Loucy (cell line): Measurements from ENCODE around the gene ZCCHC2.

ENCODE experiments used
- EZH2phosphoT487 ChIP-seq: fragments of 200-600 bp; IDR thresholded peaks from 2 replicates; pipeline ENCODE4 v1.6.1; 2018; ENCODE audit warnings: antibody characterized with exemption, mild to moderate bottlenecking, moderate library complexity, borderline replicate concordance
- TF ChIP-seq, protein P1 (sequence below): fragments of 200-600 bp; sonication (generic); conservative IDR thresholded peaks from 2 replicates; pipeline ENCODE4 v1.5.1; 2014; ENCODE audit warnings: mild to moderate bottlenecking, antibody characterized with exemption, low read length

DNA sequence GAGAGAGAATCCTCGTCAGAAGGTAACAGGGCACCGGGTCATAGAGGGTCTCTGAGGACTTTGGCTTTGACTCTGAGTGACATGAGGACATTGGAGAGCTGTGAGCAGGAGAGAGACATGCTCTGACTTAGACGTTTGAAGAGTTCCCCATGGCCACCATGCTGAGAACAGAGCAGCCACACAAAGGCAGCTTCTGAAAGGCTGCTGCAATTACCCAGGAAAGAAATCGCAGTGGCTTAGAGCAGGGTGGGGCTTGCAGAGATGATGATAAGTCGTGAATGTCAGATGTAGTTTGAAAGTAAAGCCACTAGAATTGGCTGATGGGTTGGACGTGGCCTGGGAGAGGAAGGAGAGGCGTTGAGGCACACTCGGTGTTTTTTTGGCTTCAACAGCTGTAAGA is 79.0 kb downstream of the ZCCHC2 start:
- TF ChIP-seq, protein P1, sequence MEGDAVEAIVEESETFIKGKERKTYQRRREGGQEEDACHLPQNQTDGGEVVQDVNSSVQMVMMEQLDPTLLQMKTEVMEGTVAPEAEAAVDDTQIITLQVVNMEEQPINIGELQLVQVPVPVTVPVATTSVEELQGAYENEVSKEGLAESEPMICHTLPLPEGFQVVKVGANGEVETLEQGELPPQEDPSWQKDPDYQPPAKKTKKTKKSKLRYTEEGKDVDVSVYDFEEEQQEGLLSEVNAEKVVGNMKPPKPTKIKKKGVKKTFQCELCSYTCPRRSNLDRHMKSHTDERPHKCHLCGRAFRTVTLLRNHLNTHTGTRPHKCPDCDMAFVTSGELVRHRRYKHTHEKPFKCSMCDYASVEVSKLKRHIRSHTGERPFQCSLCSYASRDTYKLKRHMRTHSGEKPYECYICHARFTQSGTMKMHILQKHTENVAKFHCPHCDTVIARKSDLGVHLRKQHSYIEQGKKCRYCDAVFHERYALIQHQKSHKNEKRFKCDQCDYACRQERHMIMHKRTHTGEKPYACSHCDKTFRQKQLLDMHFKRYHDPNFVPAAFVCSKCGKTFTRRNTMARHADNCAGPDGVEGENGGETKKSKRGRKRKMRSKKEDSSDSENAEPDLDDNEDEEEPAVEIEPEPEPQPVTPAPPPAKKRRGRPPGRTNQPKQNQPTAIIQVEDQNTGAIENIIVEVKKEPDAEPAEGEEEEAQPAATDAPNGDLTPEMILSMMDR = no peak
- TF ChIP-seq EZH2phosphoT487 = no peak
